Measurements from ENCODE around the gene MAP3K7.

MAP3K7 gene

DNA sequence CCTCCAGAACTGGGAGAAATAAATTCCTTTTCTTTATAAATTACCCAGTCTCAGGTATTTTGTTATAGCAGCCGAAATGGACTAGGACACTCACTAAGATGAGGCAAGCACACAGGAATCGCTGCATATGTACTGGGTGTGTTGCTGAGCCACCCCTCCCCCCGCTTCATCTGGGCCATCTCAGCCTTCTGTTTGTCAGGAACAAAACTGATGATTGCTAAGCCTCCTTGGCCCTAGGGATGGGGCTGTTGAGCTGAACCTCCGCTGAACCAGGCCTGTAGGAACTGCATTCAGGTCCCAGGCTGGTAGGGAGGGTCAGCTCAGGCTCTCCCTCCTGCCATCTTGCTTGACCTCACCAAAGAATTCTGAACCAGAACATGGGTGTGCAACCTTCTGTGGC, 108.6 kb downstream of the MAP3K7 start:
- TF ChIP-seq, protein P1, sequence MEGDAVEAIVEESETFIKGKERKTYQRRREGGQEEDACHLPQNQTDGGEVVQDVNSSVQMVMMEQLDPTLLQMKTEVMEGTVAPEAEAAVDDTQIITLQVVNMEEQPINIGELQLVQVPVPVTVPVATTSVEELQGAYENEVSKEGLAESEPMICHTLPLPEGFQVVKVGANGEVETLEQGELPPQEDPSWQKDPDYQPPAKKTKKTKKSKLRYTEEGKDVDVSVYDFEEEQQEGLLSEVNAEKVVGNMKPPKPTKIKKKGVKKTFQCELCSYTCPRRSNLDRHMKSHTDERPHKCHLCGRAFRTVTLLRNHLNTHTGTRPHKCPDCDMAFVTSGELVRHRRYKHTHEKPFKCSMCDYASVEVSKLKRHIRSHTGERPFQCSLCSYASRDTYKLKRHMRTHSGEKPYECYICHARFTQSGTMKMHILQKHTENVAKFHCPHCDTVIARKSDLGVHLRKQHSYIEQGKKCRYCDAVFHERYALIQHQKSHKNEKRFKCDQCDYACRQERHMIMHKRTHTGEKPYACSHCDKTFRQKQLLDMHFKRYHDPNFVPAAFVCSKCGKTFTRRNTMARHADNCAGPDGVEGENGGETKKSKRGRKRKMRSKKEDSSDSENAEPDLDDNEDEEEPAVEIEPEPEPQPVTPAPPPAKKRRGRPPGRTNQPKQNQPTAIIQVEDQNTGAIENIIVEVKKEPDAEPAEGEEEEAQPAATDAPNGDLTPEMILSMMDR (IDR thresholded peaks at IDR 0.05; ENCODE audit: low read depth, low read length) = no peak
- H3K4me3 ChIP-seq (ENCODE audit: low read depth, low read length) = no peak overlapping the region

- no peak overlapping the region for H3K4me3 ChIP-seq (ENCODE audit: low read depth, low read length)
- TF ChIP-seq, protein P1 (IDR thresholded peaks at IDR 0.05; ENCODE audit: low read depth, low read length) = no peak
These were observed 109.5 kb downstream of the MAP3K7 start for GRCh38 chr6:90477366-90477765.

DNA sequence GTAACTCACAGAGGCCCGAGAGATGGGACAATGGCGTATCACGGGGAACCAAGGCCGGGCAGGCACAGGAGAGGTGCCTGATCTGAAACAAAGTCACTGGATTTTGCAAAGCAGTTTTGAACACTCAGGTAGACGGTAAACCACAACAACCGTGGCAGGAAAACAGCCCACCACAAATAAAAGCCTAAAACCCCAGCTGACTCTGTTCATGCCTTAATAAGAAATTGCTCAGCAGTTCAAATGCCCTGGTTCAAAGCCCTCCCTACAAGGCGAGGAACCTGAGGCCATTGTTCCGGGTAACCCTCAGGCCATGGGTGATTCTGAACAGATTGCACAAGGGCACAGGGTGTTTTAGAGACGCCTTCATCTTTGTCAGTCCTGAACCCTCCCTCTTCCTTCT, 114.2 kb downstream of the MAP3K7 start:
- no peak overlapping the region for H3K4me3 ChIP-seq (ENCODE audit: low read depth, low read length)
- TF ChIP-seq, protein P1 (IDR thresholded peaks at IDR 0.05; ENCODE audit: low read depth, low read length) = no peak

- TF ChIP-seq, protein P1 (IDR thresholded peaks at IDR 0.05; ENCODE audit: low read depth, low read length) = no peak
- H3K4me3 ChIP-seq (ENCODE audit: low read depth, low read length) = no peak overlapping the region
These were observed 115.6 kb downstream of the MAP3K7 start for GRCh38 chr6:90471263-90471662.

GRCh38 chr6:90469906-90470305, 117.0 kb downstream of the MAP3K7 start:
- H3K4me3 ChIP-seq (ENCODE audit: low read depth, low read length) = no peak overlapping the region
- TF ChIP-seq, protein P1 (IDR thresholded peaks at IDR 0.05; ENCODE audit: low read depth, low read length) = no peak

- H3K4me3 ChIP-seq (ENCODE audit: low read depth, low read length) = no peak overlapping the region
- TF ChIP-seq, protein P1 (IDR thresholded peaks at IDR 0.05; ENCODE audit: low read depth, low read length) = no peak
These were observed 118.0 kb downstream of the MAP3K7 start for GRCh38 chr6:90468859-90469258.

DNA sequence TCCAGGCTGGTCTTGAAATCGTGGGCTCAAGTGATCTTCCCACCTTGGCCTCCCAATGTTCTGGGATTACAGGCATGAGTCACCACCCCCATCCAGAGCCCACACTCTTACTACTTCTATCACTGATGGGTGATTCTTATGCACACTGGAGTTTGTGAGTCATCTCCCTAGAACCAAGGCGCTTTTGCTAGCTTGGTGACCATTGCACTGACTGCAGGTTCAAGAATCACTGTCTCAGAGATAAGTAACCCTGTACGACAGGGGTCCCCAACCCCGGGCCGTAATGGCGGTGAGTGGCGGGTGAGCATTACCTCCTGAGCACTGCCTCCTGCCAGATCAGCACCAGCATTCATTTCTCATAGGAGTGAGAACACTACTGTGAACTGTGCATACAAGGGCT, 118.8 kb downstream of the MAP3K7 start:
- TF ChIP-seq, protein P1 (IDR thresholded peaks at IDR 0.05; ENCODE audit: low read depth, low read length) = no peak
- H3K4me3 ChIP-seq (ENCODE audit: low read depth, low read length) = no peak overlapping the region
